Activated naive CD4-positive, alpha-beta T cell treated with anti-CD3 and anti-CD28 coated beads for 36 hours (primary cell): Measurements from ENCODE around the gene ZNF428. TPM values are rescaled to one million over a fixed set of nuclear protein-coding genes. Genes with fewer than 3 reads are reported as not detected.

ENCODE experiments used
- CTCF ChIA-PET: fragments of 350-600 bp; sonication (Branson Sonifier 250); formaldehyde crosslinking; loops from one replicate; lab custom pipeline; 2021; ENCODE audit warnings: antibody characterized with exemption; lab: Charles Lee
- DNase-seq: peaks from one replicate; pipeline ENCODE4 v3.0.0-alpha.2; 2020
- H3K27ac Mint-ChIP-seq: one replicate; pipeline ENCODE4 v1.8.0; 2021; ENCODE audit warnings: mild to moderate bottlenecking, mixed read lengths
- H3K27me3 Mint-ChIP-seq: one replicate; pipeline ENCODE4 v1.8.0; 2021; ENCODE audit warnings: low read depth, mixed read lengths
- H3K36me3 Mint-ChIP-seq: one replicate; pipeline ENCODE4 v1.8.0; 2021; ENCODE audit warnings: low read depth, mixed read lengths
- H3K4me1 Mint-ChIP-seq: one replicate; pipeline ENCODE4 v1.8.0; 2021; ENCODE audit warnings: low read depth, mixed read lengths
- H3K4me3 Mint-ChIP-seq: one replicate; pipeline ENCODE4 v1.8.0; 2021; ENCODE audit warnings: mild to moderate bottlenecking, moderate library complexity, mixed read lengths
- H3K9me3 Mint-ChIP-seq: one replicate; pipeline ENCODE4 v1.8.0; 2021; ENCODE audit warnings: mixed read lengths
- intact Hi-C: fragments of 100-400 bp; cut with micrococcal nuclease; formaldehyde crosslinking; loops from one replicate; pipeline ENCODE4 v1.15.1; 2023
- total RNA-seq, 2 experiments: library from RNA; stranded (reverse); gene quantifications; one replicate each; pipeline ENCODE4 v1.2.3, GENCODE V29; 2021

The ZNF428 gene
- total RNA-seq, 2 experiments from 2014 or later: 11.4 to 11.8 TPM

GRCh38 chr19:43562698-43563241 is 56.7 kb downstream of the ZNF428 start:
- Mint-ChIP-seq H3K27ac (peak overlapping the region; percentile 96), H3K4me3 (peak overlapping the region; percentile 25), H3K27me3 (no peaks in the 10 kb centered on the region), H3K9me3 (no peaks in the 10 kb centered on the region), H3K4me1 (peaks cover 45% of the 10 kb centered on the region), H3K36me3 (peaks cover 15% of the 10 kb centered on the region)
- peak; percentile 88 for DNase-seq
- CTCF ChIA-PET: no interaction called here
- intact Hi-C loops: loop anchor here (1.0 to 2.0 kb wide), 5 partner anchors 13 to 57 kb away; partner anchors contain the start of genes IRGQ, PINLYP, XRCC1 and ZNF428

- Mint-ChIP-seq H3K27me3 (no peaks in the 10 kb centered on the region), H3K4me3 (peak overlapping the region; percentile 25), H3K9me3 (no peaks in the 10 kb centered on the region), H3K27ac (peak overlapping the region; percentile 96), H3K36me3 (peaks cover 18% of the 10 kb centered on the region), H3K4me1 (peaks cover 46% of the 10 kb centered on the region)
- no peak for DNase-seq
- intact Hi-C loops: loop anchor here (1.0 to 2.0 kb wide), 5 partner anchors 13 to 57 kb away; partner anchors contain the start of genes IRGQ, PINLYP, XRCC1 and ZNF428
- CTCF ChIA-PET: no interaction called here
Measured at GRCh38 chr19:43562226-43562697, 57.2 kb downstream of the ZNF428 start.

GRCh38 chr19:43561139-43561970 is 58.1 kb downstream of the ZNF428 start:
- Mint-ChIP-seq H3K4me1 (peaks cover 46% of the 10 kb centered on the region), H3K9me3 (no peaks in the 10 kb centered on the region), H3K27ac (peak overlapping the region; percentile 96), H3K4me3 (no peak overlapping the region), H3K36me3 (peaks cover 19% of the 10 kb centered on the region), H3K27me3 (no peaks in the 10 kb centered on the region)
- no peak for DNase-seq
- intact Hi-C loops: no loop called here
- CTCF ChIA-PET: interaction anchor here (0.6 to 0.9 kb wide), 2 partner anchors 12 to 22 kb away, joined by 3 to 4 read pairs; no protein-coding TSS in a partner anchor

- intact Hi-C loops: no loop called here
- Mint-ChIP-seq H3K4me1 (peaks cover 48% of the 10 kb centered on the region), H3K27me3 (no peaks in the 10 kb centered on the region), H3K9me3 (no peaks in the 10 kb centered on the region), H3K4me3 (no peak overlapping the region), H3K36me3 (peaks cover 19% of the 10 kb centered on the region), H3K27ac (peak overlapping the region; percentile 96)
- peak; percentile 49 for DNase-seq
- CTCF ChIA-PET: interaction anchor here (0.5 to 3.0 kb wide), 5 partner anchors 12 to 114 kb away, joined by 3 to 14 read pairs (median 4); no protein-coding TSS in a partner anchor
Measured at GRCh38 chr19:43560687-43561086, 58.7 kb downstream of the ZNF428 start.

Other genes with a start within 250 kb of the ZNF428 start
- not detected for gene TEX101, start 204.7 kb downstream of the ZNF428 start, total RNA-seq
- 1 to 10 TPM; 1.5 to 1.6 TPM for gene LYPD3, start 154.0 kb downstream of the ZNF428 start, total RNA-seq
- 10 to 100 TPM; 12.9 to 14.9 TPM for gene PHLDB3, start 114.9 kb downstream of the ZNF428 start, total RNA-seq
- gene ETHE1, start 92.4 kb downstream of the ZNF428 start, total RNA-seq: 10 to 100 TPM; 62.1 to 64.4 TPM
- 1 to 10 TPM; 3.1 to 5.2 TPM for gene ZNF575, start 86.4 kb downstream of the ZNF428 start, total RNA-seq
- gene XRCC1, start 44.1 kb downstream of the ZNF428 start, total RNA-seq: 10 to 100 TPM; 33.7 to 34.5 TPM
- 1 to 10 TPM; 3.2 to 3.8 TPM for gene PINLYP, start 43.8 kb downstream of the ZNF428 start, total RNA-seq
- 10 to 100 TPM; 17.2 to 18.7 TPM for gene IRGQ, start 23.5 kb downstream of the ZNF428 start, total RNA-seq
- 10 to 100 TPM; 11.6 to 11.7 TPM for gene ZNF576, start 23.0 kb downstream of the ZNF428 start, total RNA-seq
- under 1 TPM; 0.21 to 0.27 TPM for gene SRRM5, start 7.5 kb downstream of the ZNF428 start, total RNA-seq
- under 1 TPM; 0.64 to 0.67 TPM for gene CADM4, start 20.2 kb upstream of the ZNF428 start, total RNA-seq
- 1 to 10 TPM; 7.1 to 7.4 TPM for gene PLAUR, start 50.5 kb upstream of the ZNF428 start, total RNA-seq
- not detected for gene IRGC, start 96.4 kb upstream of the ZNF428 start, total RNA-seq
- 100 to 1,000 TPM; 103 to 111 TPM for gene SMG9, start 135.3 kb upstream of the ZNF428 start, total RNA-seq
- 10 to 100 TPM; 68.4 to 73.7 TPM for gene KCNN4, start 161.3 kb upstream of the ZNF428 start, total RNA-seq
- 1 to 10 TPM; 1.3 to 2.0 TPM for gene LYPD5, start 182.8 kb upstream of the ZNF428 start, total RNA-seq
- gene ZNF283, start 207.7 kb upstream of the ZNF428 start, total RNA-seq: 1 to 10 TPM; 6.8 to 7.7 TPM